Left kidney (tissue), 8 donors: Measurements from ENCODE around the gene SDR42E1. TPM values are rescaled to one million over a fixed set of nuclear protein-coding genes. Genes with fewer than 3 reads are reported as not detected.

Source experiments
- DNase-seq: peaks from one replicate; pipeline ENCODE4 v3.0.0-alpha.2; 2013
- long read RNA-seq, 8 donors: transcript quantifications; one replicate each; lab custom pipeline, GENCODE V29; 2026
- polyA plus RNA-seq: library from polyadenylated mRNA; unstranded; fragments of 120-200 nt; gene quantifications from one replicate; pipeline ENCODE4 v1.2.1, GENCODE V29; 2013; ENCODE audit not compliant: insufficient read length

SDR42E1 gene
- polyA plus RNA-seq = 19.6 TPM
- long read RNA-seq, donor 1, full-length matches to known transcripts = 4 of 4 reads
- long read RNA-seq, donor 1, partial matches to known transcripts = 0 of 4 reads
- long read RNA-seq, donor 1, other reads (novel, unspliced or antisense) = 0 of 4 reads
- long read RNA-seq, donor 2, full-length matches to known transcripts = 4 of 4 reads
- long read RNA-seq, donor 2, partial matches to known transcripts = 0 of 4 reads
- long read RNA-seq, donor 2, other reads (novel, unspliced or antisense) = 0 of 4 reads
- long read RNA-seq, donor 3, full-length matches to known transcripts = 1 of 1 reads
- long read RNA-seq, donor 3, partial matches to known transcripts = 0 of 1 reads
- long read RNA-seq, donor 3, other reads (novel, unspliced or antisense) = 0 of 1 reads
- long read RNA-seq, donor 4, full-length matches to known transcripts = 1 of 1 reads
- long read RNA-seq, donor 4, partial matches to known transcripts = 0 of 1 reads
- long read RNA-seq, donor 4, other reads (novel, unspliced or antisense) = 0 of 1 reads
- long read RNA-seq, donor 5, full-length matches to known transcripts = 7 of 7 reads
- long read RNA-seq, donor 5, partial matches to known transcripts = 0 of 7 reads
- long read RNA-seq, donor 5, other reads (novel, unspliced or antisense) = 0 of 7 reads
- long read RNA-seq, donor 6, full-length matches to known transcripts = 5 of 5 reads
- long read RNA-seq, donor 6, partial matches to known transcripts = 0 of 5 reads
- long read RNA-seq, donor 6, other reads (novel, unspliced or antisense) = 0 of 5 reads
- long read RNA-seq, donor 7, full-length matches to known transcripts = 5 of 5 reads
- long read RNA-seq, donor 7, partial matches to known transcripts = 0 of 5 reads
- long read RNA-seq, donor 7, other reads (novel, unspliced or antisense) = 0 of 5 reads
- long read RNA-seq, donor 8, full-length matches to known transcripts = 3 of 3 reads
- long read RNA-seq, donor 8, partial matches to known transcripts = 0 of 3 reads
- long read RNA-seq, donor 8, other reads (novel, unspliced or antisense) = 0 of 3 reads

- DNase-seq = peak; percentile 67
These were observed at the start of gene SDR42E1 for GRCh38 chr16:82011199-82011641. Gene SDR42E1, minus strand, starts transcription at chr16:82011470. Its CDS starts 10,612 bp downstream, at chr16:82000858.

GRCh38 chr16:82059983-82060421, 48.7 kb upstream of the SDR42E1 start:
- DNase-seq = no peak

GRCh38 chr16:82059161-82059982, 48.1 kb upstream of the SDR42E1 start:
- no peak for DNase-seq

DNA sequence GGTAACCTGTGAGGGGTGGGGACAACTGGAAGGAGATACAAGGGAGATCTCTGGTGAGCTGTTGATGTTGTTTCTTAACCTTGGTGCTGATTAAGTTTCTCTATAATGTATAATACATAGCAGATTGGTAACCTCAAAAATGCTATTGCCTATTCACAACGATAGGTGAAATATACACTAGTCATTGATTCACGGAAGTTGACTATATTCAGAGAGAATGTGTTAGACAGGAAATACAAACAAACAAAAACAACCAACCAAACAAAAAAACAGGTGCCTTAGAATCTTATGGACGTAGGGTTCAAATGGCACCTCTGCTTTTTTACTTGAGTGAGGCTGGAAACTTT, 45.3 kb upstream of the SDR42E1 start:
- DNase-seq = no peak

- no peak for DNase-seq
These were observed 44.7 kb upstream of the SDR42E1 start for GRCh38 chr16:82055728-82056549.

GRCh38 chr16:82055117-82055516, 43.8 kb upstream of the SDR42E1 start:
- DNase-seq = no peak

GRCh38 chr16:82051656-82052055, 40.4 kb upstream of the SDR42E1 start:
- DNase-seq = no peak

- no peak for DNase-seq
These were observed 39.7 kb upstream of the SDR42E1 start for GRCh38 chr16:82050909-82051357.

DNA sequence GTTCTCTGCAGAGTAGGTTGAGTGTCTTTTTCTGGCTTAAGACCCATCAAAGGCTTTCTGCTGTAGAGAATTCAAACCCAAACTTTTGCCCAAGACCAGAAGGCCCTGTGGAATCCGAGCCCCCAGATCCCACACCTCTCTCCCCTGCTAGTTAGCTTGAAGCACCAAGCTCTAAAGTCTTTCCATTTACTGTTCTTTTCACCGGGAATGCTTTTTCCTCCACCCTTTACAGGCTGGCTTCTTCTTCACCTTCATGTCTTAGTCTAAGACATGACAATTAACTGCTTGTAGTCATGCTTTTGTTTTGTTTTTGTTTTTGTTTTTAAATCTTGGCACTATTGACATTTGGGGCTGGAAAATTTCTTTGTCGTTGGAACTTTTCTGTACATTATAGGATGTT, 39.2 kb upstream of the SDR42E1 start:
- no peak for DNase-seq

DNA sequence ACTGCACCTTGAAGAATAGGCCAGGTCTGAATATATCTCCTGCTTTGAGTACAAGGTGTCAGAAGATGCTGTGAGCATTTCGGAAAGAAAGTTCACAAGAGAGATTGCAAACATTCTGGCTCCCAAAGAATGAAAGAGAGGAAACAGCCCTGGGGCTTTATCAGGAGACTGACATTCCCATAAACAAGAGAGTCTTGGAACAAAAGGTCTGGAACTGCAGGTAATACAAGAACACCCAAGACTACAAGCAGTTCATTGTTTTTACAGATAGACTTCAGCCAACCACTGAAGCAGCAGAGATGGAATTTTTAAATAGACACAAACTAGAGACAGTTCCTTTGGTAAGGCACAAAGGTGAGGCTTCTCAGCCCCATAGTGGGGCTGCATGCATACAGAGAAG, 38.2 kb upstream of the SDR42E1 start:
- no peak for DNase-seq

- DNase-seq = no peak
These were observed 36.5 kb upstream of the SDR42E1 start for GRCh38 chr16:82047787-82048186.

- DNase-seq = no peak
These were observed 36.1 kb upstream of the SDR42E1 start for GRCh38 chr16:82047374-82047773.

DNA sequence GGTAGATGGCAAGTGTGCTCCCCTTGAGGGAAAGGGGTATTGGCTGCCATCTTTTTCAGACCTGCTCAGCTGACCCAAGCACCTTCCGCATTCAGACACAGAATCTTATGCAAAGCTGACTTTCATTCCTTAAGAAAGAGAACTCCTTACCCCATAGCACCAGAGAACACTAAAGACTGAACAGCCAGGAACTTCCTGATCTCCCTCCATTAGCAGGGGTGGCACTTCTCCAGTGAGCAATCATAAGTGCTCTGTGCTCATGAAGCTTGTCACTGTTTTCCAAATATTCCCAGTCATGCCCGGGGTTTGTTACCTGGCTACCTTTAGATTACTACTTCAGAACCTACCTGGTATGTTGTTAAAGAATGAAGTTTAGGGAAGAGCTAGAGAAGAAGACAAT, 35.7 kb upstream of the SDR42E1 start:
- DNase-seq = no peak

DNA sequence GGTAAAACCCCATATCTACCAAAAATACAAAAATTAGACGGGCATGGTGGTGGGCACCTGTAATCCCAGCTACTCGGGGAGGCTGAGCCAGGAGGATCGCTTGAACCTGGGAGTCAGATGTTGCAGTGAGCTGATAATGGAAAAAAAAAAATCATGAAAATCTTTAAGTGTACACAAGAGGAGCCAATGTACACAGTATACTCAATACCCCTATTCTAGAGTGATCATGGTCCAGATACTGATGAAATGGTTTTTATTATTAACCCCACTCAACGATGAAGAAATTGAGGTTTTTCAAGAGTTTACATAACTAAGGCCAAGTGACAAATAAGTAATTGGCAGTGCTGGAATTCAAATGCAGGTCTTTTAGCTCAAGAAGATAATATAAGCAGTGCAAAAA, 35.3 kb upstream of the SDR42E1 start:
- no peak for DNase-seq

GRCh38 chr16:82045465-82045864, 34.2 kb upstream of the SDR42E1 start:
- no peak for DNase-seq

- DNase-seq = no peak
These were observed 33.3 kb upstream of the SDR42E1 start for GRCh38 chr16:82044585-82044911.

- DNase-seq = no peak
These were observed 32.7 kb upstream of the SDR42E1 start for GRCh38 chr16:82043680-82044584.

DNA sequence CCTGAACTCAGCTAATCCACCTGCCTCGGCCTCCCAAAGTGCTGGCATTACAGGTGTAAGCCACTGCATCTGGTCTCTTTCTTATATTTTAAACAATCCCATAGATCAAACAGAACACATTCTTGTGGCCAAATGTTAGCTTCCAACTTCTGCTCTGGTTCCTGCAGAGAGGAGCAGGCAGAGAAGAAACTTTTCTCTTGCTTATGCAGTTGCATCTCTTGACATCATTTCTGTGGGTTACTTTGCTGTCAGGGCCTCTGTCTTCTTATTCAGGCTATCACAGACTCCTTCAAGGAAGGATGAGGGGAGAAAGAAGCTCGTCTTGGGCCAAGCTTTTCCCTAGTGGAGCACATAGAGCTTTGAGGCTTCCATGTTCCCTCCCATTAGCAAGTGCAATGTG, 31.6 kb upstream of the SDR42E1 start:
- no peak for DNase-seq

GRCh38 chr16:82042144-82042543, 30.9 kb upstream of the SDR42E1 start:
- no peak for DNase-seq

DNA sequence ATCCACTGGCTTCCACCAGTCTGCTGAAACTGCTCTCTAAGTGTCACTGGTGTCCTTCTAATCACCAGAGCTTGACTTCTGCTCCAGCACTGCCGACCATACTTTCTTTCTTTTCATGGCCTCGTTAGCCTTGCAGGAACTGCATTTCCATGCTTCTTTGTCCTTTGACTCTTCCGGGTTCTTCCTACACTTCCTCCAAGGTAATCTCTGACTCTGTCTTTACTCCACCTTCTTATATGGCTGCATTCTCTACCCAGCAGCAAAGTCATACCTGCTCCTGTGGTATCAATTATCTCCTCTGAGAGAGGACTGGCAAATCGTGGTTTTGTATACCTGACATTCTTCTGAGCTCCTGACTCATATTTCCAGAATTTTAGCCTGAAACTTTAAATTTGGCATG, 30.3 kb upstream of the SDR42E1 start:
- no peak for DNase-seq
